GM23338 (cell line): ENCODE measurements around the gene ITIH4.

ENCODE experiments used
- EZH2 ChIP-seq: fragments of 200-600 bp; sonication (generic); IDR thresholded peaks from one replicate; pipeline ENCODE4 v1.8.0; 2017; ENCODE audit warnings: antibody characterized with exemption, mild to moderate bottlenecking, low read depth; ENCODE audit not compliant: unreplicated experiment
- EZH2phosphoT487 ChIP-seq: fragments of 200-600 bp; sonication (generic); IDR thresholded peaks from one replicate; pipeline ENCODE4 v1.8.1; 2018; ENCODE audit warnings: antibody characterized with exemption; ENCODE audit not compliant: unreplicated experiment
- NANOG ChIP-seq: IDR thresholded peaks from 2 replicates; pipeline ENCODE4 v1.6.1; 2016; ENCODE audit warnings: antibody characterized with exemption, borderline replicate concordance
- POLR2AphosphoS5 ChIP-seq: IDR thresholded peaks from 2 replicates; pipeline ENCODE4 v1.6.1; 2016; ENCODE audit warnings: antibody characterized with exemption, low read depth
- TF ChIP-seq, protein P1 (sequence below): IDR thresholded peaks from one replicate; pipeline ENCODE4 v1.6.1; 2018; ENCODE audit warnings: antibody characterized with exemption; ENCODE audit not compliant: unreplicated experiment
- TF ChIP-seq, protein P2 (sequence below), 2 experiments: fragments of 200-600 bp in 1 of 2; sonication (generic) in 1 of 2; conservative IDR thresholded peaks; 2 replicates each; pipeline versions ENCODE4 v1.5.1 to v1.6.1; 2016 to 2017; ENCODE audit warnings: antibody characterized with exemption in 2 of 2, low read depth in 2 of 2, mild to moderate bottlenecking in 2 of 2, moderate library complexity in 1 of 2

DNA sequence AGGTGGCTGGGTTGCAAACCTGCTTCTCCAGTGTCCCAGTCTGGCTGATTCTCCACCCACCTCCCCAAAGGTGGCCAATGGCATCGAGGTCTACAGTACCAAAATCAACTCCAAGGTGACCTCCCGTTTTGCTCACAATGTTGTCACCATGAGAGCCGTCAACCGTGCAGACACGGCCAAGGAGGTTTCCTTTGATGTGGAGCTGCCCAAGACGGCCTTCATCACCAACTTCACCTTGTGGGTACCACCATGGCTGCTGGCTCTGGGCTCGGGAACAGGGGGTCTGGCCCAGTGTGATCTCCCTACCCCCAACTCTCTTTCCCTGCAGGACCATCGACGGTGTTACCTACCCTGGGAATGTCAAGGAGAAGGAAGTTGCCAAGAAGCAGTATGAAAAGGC is 34.1 kb downstream of the ITIH4 start:
- TF ChIP-seq, protein P1, sequence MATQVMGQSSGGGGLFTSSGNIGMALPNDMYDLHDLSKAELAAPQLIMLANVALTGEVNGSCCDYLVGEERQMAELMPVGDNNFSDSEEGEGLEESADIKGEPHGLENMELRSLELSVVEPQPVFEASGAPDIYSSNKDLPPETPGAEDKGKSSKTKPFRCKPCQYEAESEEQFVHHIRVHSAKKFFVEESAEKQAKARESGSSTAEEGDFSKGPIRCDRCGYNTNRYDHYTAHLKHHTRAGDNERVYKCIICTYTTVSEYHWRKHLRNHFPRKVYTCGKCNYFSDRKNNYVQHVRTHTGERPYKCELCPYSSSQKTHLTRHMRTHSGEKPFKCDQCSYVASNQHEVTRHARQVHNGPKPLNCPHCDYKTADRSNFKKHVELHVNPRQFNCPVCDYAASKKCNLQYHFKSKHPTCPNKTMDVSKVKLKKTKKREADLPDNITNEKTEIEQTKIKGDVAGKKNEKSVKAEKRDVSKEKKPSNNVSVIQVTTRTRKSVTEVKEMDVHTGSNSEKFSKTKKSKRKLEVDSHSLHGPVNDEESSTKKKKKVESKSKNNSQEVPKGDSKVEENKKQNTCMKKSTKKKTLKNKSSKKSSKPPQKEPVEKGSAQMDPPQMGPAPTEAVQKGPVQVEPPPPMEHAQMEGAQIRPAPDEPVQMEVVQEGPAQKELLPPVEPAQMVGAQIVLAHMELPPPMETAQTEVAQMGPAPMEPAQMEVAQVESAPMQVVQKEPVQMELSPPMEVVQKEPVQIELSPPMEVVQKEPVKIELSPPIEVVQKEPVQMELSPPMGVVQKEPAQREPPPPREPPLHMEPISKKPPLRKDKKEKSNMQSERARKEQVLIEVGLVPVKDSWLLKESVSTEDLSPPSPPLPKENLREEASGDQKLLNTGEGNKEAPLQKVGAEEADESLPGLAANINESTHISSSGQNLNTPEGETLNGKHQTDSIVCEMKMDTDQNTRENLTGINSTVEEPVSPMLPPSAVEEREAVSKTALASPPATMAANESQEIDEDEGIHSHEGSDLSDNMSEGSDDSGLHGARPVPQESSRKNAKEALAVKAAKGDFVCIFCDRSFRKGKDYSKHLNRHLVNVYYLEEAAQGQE, result no peak
- no peak for TF ChIP-seq EZH2
- TF ChIP-seq, protein P2, sequence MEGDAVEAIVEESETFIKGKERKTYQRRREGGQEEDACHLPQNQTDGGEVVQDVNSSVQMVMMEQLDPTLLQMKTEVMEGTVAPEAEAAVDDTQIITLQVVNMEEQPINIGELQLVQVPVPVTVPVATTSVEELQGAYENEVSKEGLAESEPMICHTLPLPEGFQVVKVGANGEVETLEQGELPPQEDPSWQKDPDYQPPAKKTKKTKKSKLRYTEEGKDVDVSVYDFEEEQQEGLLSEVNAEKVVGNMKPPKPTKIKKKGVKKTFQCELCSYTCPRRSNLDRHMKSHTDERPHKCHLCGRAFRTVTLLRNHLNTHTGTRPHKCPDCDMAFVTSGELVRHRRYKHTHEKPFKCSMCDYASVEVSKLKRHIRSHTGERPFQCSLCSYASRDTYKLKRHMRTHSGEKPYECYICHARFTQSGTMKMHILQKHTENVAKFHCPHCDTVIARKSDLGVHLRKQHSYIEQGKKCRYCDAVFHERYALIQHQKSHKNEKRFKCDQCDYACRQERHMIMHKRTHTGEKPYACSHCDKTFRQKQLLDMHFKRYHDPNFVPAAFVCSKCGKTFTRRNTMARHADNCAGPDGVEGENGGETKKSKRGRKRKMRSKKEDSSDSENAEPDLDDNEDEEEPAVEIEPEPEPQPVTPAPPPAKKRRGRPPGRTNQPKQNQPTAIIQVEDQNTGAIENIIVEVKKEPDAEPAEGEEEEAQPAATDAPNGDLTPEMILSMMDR (conservative IDR thresholded peaks at IDR 0.05; ENCODE audit: low read depth in 2 of 2), result no peak
- TF ChIP-seq POLR2AphosphoS5, result no peak
- no peak for TF ChIP-seq NANOG
- TF ChIP-seq EZH2phosphoT487, result no peak
